GM21360 (cell line): ENCODE measurements around the gene TAF3.
"Not testable (repeated sequence)": the region's sequence is repeated elsewhere in the genome, so short reads cannot be mapped to it uniquely, and the experiment has no call there.

Experiments
- ATAC-seq: cut with Tn5 transposase; IDR thresholded peaks from one replicate; pipeline ENCODE4 v1.9.1; 2021; ENCODE audit warnings: mild to moderate bottlenecking, moderate library complexity; ENCODE audit not compliant: unreplicated experiment

Gene TAF3

DNA sequence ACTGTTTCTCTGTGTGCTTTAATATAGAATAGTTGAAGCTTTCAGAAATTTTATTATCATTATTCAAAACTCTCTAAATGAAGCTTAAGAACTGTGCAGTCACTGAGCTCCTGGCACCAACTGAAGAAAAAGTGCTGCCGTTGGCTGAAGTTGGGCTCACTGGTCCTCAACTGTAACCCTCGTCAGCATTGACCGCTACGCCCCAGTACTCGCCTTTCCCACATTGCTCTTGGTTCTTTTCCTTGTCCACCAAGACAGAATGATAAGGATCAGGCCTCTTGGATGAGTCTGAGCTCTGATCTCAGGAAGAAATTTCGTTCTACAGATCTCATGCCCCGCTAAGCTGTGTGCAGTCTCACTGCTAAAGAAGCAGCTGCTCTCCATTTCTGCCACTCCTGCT is 7.9 kb upstream of the TAF3 start:
- ATAC-seq: no peak

DNA sequence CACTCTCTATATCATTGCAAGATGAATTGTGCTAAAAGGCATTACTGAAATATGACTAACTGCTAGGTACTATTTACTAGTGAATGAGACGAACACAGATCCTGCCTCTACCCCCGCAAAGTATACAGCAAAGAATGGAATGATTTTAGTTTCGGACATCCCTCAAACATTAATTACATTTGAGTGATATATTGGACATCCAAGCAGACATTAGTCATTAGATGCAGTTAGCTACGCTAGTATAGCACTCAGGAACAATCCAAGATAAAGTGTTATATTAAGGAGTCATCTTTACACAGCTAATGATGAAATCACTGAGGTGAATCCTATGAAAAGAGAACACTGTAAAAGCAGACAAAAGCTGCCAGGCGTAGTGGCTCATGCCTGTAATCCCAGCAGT is 7.3 kb upstream of the TAF3 start:
- ATAC-seq: no peak

DNA sequence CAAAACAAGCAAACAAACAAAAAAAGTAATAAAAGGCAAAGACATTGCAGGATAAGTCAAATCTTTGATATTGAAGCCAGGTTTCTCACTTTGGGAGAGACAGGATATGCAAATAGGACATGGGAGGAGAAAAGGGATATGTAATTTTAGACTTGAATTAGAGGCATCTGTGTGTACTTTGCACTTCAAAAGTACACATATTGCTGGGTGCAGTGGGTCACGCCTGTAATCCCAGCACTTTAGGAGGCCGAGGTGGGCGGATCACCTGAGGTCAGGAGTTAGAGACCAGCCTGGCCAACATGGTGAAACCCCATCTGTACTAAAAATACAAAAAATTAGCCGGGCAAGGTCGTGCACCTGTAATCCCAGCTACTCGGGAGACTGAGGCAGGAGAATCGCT is 6.6 kb upstream of the TAF3 start:
- not testable (repeated sequence) for ATAC-seq

DNA sequence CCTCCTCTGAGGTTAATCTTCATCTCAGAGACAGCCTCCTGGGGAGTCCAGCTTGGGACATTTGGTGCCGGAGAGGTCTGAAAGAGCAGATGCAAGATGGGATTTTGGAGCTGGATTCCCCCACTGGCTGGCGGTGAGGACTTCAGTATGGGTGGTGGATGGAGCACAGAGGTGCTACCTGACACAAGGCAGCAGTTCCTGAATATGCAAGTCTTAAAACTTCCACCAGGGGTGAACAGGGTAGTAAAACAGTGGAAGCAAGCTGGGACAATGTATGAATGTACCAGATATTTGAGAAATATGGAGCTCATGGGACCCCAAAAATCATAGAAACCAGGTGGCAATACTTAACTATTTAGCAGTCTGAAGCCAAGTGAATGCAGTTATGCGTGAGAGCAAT is 4.8 kb upstream of the TAF3 start:
- ATAC-seq: no peak

DNA sequence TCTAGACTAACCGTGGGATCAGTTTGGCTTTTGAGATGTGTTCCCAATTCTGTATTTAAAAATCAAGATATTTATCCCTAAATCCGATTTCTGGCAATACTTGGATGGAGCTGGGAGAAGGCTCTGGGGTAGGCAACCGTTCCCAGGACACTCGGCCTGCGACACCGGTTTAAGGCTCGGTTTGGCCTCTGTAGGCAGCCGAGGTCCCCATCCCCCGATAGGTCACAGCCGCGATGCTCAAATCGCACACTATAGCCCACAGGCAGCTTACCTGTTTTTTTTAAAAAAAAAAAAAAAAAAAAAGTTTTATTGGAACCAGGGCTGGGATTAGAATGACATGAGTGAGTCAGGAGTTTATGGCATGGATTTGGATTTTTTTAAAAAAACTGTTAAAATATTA is 729 bp upstream of the TAF3 start:
- ATAC-seq: no peak

DNA sequence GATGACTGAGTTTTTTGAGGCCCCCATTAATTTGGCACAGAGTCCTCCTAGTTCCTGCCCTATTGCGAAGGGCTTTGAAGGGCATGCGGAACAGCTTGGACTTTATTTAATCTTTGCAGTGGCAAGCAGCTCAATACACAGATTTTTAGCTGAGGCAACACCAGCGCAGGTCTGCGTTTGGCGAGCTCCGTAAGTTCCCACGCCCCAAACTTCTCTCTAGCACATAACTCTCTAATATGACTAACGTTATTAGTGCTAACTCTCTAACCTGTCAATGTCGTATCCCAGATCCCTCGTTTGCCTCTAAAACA is 366 bp upstream of the TAF3 start:
- ATAC-seq: peak; percentile 10

DNA sequence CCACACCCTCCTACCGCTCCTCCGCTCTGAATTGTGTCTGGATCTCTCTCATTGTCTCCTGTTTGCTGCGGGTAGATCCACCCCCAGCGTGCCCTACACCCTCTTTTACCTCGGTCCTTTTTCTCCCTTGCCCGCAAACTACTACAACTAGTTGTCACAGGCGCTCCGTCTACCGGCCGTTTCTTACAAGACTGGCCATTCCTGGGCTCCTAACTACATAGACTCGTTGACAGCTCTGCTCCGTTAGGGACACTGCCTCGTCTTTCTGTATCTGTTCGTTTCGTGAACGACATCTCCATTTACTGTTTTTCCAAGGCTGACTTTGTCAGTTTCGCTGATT is 786 bp downstream of the TAF3 start:
- peak; percentile 42 for ATAC-seq

DNA sequence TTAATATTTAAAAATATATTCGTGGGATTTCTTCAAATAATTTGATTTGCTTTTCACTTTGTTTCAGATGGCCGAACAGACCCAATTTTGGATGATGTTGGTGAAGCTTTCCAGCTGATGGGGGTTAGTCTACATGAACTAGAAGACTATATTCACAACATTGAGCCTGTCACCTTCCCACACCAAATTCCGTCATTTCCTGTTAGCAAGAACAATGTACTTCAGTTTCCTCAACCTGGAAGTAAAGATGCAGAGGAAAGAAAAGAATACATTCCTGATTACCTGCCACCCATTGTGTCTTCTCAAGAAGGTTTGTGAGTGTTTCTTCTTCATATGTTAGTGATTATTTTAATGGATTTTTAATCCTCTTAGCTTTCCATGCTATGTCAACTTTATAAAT is 5.9 kb downstream of the TAF3 start:
- ATAC-seq: no peak

DNA sequence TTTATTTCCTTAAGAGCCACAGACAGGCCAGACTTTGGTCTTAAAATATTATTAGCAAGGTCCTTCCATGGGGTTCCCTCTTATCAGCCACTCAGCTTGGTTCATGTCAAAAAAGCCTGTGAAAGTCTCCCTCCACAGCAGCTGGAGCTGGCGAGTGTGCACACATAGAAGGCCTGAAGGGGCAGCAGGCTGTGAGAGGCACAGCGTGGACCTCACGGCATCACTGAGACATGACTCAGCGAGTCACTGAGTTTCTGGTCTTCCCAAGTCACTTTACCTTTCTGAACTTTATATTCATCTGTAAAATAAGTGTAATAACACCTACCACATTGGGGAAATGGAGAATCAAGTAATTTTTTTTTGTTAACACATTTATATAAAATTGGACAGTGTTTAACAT is 8.7 kb downstream of the TAF3 start:
- ATAC-seq: no peak

DNA sequence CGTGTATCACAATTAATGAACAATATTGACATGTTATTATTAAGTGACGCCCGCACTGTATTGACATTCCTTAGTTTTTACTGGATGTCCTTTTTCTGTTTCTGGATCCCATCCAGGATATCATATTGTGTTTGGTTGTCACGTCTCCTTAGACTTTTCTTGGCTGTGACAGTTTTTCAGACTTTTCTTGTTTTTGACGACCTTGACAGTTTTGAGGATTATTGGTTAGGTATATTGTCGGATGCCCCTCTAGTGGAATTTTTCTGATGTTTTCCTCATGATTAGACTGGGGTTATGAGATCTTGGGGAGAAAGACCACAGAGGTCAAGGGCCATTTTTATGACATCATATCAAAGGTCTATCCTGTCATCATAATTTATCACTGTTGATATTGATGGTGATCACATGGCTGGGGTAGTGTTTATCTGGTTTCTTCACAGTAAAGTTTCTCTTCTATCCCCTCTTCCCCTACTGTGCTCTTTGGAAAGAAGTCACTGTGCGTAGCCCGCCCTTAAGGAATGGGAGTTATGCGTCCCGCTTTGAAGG is 11.1 kb downstream of the TAF3 start:
- ATAC-seq: no peak

DNA sequence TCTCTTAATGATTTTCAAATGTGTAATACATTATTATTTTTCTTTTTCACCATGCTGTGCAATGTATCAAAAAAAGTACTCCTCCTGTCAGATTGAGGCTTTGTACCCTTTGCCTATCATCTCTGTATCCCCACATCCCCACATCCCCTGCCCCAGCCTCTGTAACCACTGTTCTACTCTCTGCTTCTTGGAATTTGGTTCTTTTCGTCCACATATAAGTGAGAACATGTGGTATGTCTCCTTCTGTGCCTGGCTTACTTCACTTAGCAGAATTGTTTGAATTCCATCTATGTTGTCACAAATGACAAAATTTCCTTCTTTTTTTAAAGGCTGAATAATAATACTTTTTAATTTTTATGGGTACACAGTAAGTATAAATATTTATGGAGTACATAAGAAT is 13.8 kb downstream of the TAF3 start:
- no peak for ATAC-seq

DNA sequence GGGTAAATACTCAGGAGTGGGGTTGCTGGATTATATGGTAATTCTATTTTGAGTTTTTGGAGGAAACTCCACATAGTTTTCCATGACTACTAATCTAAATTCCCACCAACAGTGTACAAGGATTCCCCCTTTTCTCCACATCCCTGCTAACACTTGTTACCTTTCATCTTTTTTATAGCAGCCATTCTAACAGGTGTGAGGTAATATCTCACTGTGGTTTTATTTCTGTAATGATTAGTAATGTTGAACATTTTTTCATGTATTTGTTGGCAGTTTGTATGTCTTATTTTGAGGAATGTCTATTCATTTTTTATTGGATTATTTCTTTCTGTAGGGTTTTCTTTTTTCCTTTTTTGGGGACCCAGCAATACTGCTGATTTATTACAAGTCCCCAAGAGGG is 14.9 kb downstream of the TAF3 start:
- no peak for ATAC-seq

DNA sequence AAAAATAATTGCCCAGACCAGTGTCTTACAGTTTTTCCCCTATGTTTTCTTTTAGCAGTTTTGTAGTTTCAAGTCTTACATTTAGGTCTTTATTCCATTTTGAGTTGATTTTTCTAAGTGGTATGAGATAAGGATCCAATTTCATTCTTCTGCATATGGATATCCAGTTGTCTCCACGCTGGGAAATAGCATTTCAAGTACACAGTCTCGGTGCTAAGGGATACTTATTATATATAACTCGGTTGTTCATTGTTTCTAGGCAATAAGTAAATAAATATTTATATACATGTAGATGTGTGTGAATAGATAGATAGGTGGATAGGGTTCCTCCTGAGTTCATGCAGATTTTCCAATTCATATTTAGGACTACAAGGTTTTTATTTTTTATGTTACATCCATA is 16.0 kb downstream of the TAF3 start:
- no peak for ATAC-seq

DNA sequence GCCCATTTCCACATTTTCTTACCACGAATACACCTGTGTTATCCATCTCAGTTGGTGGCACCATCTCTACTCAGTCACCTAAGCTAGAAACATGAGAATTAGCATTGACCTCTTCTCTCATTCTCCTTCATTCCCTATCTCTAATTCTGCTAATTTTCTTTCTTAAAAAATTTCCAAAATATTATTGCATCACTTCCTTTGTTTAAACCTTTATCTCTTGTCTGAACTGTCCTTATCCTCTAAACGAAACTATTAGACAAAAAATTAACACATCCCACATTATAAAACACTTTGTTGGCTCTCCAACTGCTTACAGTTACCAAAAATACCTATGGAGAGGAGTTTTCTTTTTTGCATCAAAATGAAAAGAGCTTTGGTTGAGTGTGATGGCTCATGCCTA is 18.3 kb downstream of the TAF3 start:
- ATAC-seq: no peak

DNA sequence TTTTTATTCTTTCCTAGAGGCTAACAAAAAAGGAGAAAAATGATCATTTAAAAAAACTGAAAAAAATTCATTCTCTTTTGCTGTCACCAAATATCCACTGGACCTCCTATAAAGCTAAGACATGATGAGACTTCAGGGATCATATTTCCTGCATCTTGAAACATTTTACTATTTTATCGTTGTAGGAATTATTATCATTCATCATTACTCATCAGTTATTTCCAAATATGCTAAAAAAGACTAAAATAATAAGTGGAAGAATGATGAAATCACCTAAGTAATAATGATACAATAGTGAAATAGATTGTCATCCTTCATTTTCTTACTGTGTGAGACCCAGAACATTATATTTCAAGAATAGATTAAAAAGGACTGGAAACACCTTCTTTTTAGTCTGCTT is 28.3 kb downstream of the TAF3 start:
- ATAC-seq: no peak

DNA sequence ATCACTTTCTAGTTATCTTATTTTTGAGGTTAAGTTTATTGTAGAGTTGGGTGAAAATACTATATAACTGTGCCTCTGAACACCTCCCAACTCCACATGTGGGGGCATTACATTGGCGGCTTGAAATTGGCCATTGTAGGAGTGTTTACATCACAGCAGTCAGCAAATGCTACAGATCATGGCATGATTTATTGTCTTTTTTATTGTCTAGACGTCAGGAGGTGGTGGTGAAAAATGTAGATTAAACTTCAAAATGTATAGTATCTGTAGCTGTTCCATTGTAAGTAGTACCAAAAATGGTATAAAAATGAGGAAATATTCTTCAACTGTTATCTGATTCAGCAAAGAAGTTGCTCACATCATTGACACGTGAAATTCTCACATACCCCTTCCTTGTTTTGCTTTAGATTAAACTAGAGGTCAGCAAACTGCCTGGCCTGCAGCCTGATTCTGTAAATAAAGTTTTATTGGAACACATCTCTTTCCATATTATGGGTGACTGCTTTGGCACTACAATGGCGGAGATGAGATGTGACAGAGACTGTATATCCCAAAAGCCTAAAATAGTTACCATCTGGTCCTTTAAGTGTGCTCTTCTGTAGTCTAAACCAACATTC is 35.0 kb downstream of the TAF3 start:
- ATAC-seq: no peak

DNA sequence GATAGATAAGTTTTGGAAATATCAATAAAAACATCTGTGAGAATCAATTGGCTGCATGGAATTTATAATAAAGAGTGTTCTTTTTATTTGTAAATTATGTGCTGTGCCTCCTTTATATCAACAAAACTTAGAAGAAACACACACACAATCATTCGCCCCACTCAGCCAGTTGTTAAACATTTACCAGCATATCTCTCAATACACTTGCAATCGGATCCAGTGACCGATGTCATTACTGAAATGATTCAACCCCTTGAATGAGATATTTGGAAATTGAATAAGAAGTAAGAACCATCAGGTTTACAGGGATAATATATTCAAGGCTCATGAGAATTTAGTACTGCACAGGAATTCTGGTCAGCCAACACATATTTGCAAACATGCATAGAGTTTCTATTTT is 35.6 kb downstream of the TAF3 start:
- ATAC-seq: no peak

DNA sequence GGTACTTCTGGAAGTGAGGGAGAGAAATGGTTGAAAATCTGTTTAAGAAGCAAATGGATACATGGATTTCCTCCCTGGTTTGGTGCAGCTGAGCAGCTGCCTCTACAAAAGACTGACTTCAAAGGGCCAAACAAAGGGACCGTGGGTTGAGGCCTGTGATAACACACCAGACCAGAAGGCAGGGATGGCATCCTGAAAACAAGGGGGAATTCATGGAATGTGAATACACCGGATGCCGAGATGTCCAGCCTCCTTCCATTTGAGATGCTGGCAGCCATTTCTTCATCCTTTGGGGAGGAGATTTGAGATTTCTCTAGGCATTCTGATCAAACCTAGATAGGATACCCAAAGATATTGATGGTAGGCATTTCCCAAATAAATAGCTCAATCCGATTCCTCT is 36.9 kb downstream of the TAF3 start:
- no peak for ATAC-seq

DNA sequence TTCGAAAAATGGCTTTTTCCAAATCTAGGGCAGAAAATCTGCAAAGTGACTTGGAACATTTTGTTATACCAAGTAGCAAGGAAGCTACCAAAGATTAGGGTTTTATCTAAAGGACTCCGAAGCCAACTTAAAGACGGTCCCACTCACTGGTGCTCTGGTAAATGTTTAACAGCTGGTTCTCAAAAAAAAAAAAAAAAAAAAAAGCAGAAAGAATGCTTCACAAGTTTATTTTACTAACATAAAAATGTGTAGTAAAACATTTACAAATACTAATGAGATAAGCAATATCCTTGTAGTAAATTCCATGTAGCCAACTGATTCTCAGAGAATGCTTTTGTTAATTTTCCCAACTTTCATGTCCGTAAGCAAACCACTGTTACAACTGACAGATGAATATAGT is 38.4 kb downstream of the TAF3 start:
- ATAC-seq: no peak

DNA sequence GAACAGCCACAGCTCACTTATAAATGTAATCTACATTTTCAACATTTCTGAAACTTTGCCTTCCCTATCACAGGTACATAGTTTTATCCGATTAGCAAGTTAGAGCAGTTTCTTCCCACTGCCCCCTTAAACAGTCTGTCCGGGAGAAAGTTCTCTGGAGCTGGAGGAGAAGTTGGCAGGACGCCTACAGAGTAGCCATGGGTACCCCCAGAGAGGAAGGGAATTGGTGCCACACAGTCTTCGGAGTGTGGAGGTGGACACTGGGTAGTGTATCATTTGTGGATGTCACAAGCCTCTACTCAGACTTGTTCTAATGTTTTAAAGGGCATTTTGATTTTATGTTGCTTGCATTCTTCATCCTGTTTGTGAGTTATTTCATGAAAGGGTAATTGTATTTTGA is 39.0 kb downstream of the TAF3 start:
- ATAC-seq: no peak

DNA sequence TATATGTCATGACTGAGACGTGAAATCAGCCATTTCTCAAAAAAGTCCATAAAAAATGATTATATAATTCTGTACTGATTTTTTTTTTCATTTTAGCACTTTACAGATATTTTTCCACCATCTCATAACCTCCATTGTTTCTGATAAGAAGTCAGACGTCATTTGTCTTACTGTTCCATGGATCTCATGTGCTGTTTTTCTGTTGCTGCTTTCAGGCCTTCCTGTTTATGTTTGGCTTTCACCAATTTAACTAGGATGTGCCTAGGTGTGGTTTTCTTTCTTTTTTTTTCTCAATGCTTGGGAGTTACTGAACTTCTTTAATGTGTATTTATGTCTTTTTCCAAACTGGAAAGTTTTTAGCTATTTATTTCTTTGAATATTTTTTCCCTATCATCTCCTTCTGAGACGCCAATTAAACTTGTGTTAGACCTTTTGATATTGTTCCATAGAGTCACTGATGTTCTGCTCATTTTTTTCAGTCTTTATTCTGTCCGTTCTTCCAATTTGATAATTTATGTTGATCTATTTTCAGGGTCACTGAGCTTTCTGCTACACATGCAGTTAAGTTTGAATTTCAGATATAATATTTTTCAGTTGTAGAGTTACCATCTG is 43.3 kb downstream of the TAF3 start:
- no peak for ATAC-seq

DNA sequence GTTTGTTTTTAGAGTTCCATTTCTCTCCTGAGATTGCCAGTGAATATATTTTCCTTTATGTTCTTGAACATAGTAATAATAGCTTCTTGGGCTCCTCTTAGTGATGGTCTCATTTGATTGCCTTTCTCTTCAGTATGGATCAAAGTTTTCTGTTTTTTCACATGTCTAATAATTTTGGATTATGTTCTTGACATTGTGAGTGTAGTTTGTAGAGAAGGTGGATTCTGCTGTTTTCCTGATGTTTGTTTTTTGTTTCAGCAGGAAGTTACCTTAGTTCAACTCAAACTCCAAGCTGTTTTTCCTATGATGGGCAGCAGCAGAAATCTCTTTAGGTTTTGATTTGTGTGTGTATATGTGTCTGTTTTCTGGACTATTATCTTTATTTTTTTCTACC is 43.8 kb downstream of the TAF3 start:
- ATAC-seq: no peak

DNA sequence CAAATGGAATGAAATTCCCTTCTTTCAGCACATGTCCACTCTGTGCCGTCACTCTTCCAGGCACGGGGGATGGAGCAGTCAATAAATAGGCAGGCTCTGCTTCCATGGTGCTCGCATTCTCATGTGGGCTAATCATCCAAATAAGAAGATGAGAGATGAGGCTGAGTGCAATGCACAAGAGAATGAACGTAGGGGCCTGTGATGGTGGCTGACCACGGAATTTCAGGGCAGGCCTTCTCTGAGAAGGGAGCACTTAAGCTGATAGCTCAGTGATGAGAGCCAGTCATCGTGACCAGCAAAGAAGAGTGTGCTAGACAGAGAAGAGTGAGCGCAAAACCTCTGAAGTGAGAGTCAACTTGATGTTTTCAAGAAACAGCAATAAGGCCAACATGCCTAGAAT is 47.9 kb downstream of the TAF3 start:
- ATAC-seq: no peak
